Stimulated activated CD4-positive, alpha-beta T cell treated with anti-CD3 and anti-CD28 coated beads, Interleukin-15, amount 100 ng/mL, for 48 hours (primary cell): Measurements from ENCODE around the gene UQCRH.
A peak's percentile ranks its signal among the peaks of the same experiment; 100 is the strongest.

Experiments
- DNase-seq, 2 donors: peaks; one replicate each; pipeline ENCODE4 v3.0.0-alpha.2; 2020; ENCODE audit warnings: low read depth in 2 of 2

Gene UQCRH

GRCh38 chr1:46303038-46303871, at the start of gene UQCRH, which contains the start of gene LRRC41:
Gene UQCRH (plus strand): TSS chr1:46303698. CDS start chr1:46303767, 69 bp downstream.
Gene LRRC41 (minus strand): TSS chr1:46303616. CDS start chr1:46303322, 294 bp downstream.
- peak; percentile 85 for DNase-seq

- no peak for DNase-seq
Observed at GRCh38 chr1:46254668-46255067, 48.8 kb upstream of the UQCRH start.

- no peak for DNase-seq
Observed at GRCh38 chr1:46256523-46256922, 47.0 kb upstream of the UQCRH start.

GRCh38 chr1:46262508-46262907, 41.0 kb upstream of the UQCRH start:
- no peak for DNase-seq

- no peak for DNase-seq
Observed at GRCh38 chr1:46263146-46263545, 40.4 kb upstream of the UQCRH start.

GRCh38 chr1:46268578-46268977, 34.9 kb upstream of the UQCRH start:
- DNase-seq: no peak

GRCh38 chr1:46274225-46275029, 29.1 kb upstream of the UQCRH start:
- no peak for DNase-seq

- no peak for DNase-seq
Observed at GRCh38 chr1:46275030-46275337, 28.5 kb upstream of the UQCRH start.

- no peak for DNase-seq
Observed at GRCh38 chr1:46277658-46278373, 25.7 kb upstream of the UQCRH start.

- DNase-seq: no peak
Observed at GRCh38 chr1:46278807-46279206, 24.7 kb upstream of the UQCRH start.

GRCh38 chr1:46280092-46280491, 23.4 kb upstream of the UQCRH start:
- no peak for DNase-seq

- no peak for DNase-seq
Observed at GRCh38 chr1:46281021-46281420, 22.5 kb upstream of the UQCRH start.

- no peak for DNase-seq
Observed at GRCh38 chr1:46284058-46284457, 19.4 kb upstream of the UQCRH start.

- DNase-seq: no peak
Observed at GRCh38 chr1:46284597-46285564, 18.6 kb upstream of the UQCRH start.

- peak; percentile 21 to 40 for DNase-seq
Observed at GRCh38 chr1:46285730-46286477, 17.6 kb upstream of the UQCRH start.

GRCh38 chr1:46288485-46289133, 14.9 kb upstream of the UQCRH start:
- no peak for DNase-seq

- no peak for DNase-seq
Observed at GRCh38 chr1:46289134-46289494, 14.4 kb upstream of the UQCRH start.

- DNase-seq: no peak
Observed at GRCh38 chr1:46289976-46290375, 13.5 kb upstream of the UQCRH start.

- no peak for DNase-seq
Observed at GRCh38 chr1:46295306-46295705, 8.2 kb upstream of the UQCRH start.

GRCh38 chr1:46298387-46298786, 5.1 kb upstream of the UQCRH start:
- no peak for DNase-seq
